Measurements from ENCODE around the gene CRTAP.

DNA sequence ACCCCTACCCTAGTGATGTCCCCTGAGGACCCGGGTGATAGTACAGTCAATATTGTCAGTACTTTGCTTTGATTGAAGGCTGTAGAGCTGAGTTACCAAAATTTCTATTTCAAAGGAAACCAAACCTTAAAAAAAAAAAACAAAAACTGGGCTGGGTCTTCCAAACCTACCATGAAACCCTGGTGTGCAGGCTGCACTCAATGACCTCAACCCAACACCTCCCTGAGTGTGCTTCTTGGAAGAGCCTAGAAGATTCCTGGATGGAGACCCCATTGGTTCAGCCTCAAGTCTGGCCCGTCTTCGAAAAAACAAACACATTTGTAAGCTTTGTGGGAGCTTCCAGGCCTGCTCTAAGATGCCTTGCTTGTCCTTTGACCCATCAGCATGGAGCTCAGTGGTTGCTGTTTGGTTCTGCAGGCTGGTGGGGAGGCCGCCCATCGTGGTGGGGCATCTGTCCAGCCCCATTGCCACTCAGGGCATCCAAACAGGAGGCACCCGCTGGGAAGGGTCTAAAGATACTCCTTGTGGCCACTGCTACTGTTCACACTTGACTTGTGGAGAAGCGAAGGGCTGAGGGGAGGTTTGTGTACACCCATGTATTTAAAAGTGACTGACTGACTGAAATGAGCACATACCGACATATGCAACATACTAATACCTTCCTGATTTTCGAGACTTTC lies 32.2 kb downstream of the CRTAP start:
- TF ChIP-seq, protein P1, sequence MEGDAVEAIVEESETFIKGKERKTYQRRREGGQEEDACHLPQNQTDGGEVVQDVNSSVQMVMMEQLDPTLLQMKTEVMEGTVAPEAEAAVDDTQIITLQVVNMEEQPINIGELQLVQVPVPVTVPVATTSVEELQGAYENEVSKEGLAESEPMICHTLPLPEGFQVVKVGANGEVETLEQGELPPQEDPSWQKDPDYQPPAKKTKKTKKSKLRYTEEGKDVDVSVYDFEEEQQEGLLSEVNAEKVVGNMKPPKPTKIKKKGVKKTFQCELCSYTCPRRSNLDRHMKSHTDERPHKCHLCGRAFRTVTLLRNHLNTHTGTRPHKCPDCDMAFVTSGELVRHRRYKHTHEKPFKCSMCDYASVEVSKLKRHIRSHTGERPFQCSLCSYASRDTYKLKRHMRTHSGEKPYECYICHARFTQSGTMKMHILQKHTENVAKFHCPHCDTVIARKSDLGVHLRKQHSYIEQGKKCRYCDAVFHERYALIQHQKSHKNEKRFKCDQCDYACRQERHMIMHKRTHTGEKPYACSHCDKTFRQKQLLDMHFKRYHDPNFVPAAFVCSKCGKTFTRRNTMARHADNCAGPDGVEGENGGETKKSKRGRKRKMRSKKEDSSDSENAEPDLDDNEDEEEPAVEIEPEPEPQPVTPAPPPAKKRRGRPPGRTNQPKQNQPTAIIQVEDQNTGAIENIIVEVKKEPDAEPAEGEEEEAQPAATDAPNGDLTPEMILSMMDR (conservative IDR thresholded peaks at IDR 0.05): no peak
- TF ChIP-seq ZFX (IDR thresholded peaks at IDR 0.05): no peak

All from C4-2B (cell line).